HUDEP-2 (cell line): ENCODE results near the gene PSMD10.

Source experiments
- DNase-seq, 76 experiments: peaks; one replicate each; lab custom pipeline; 2025; ENCODE audit not compliant: unreplicated experiment in 76 of 76; lab: John Stamatoyannopoulos, UW

Gene PSMD10

GRCh38 chrX:108081110-108081509 is 10.2 kb downstream of the PSMD10 start:
- DNase-seq = no peak

DNA sequence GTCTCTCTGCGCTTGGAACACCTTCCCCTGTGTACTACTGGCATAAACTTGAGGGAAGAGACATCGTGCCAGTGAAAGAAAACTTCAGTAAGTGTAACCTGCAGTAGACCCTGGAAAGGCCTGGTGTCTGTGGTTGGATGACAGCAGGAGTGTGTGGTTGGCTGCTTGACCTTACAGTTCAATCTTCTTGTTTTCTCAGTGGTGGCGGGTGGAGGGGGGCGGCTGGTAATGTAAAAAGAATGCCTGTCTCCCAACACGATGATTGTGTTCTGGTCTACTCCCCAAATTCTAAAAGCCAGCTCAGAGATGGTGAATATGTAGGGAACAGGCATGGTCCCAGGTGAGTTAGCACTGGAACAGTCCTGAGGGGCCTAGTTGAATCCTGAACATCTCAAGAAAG is 18.6 kb downstream of the PSMD10 start:
- no peak for DNase-seq

GRCh38 chrX:108071578-108071977 is 19.8 kb downstream of the PSMD10 start:
- DNase-seq = no peak

- no peak for DNase-seq
These were observed 20.5 kb downstream of the PSMD10 start for GRCh38 chrX:108070891-108071290.

GRCh38 chrX:108068121-108068520 is 23.2 kb downstream of the PSMD10 start:
- DNase-seq = no peak

GRCh38 chrX:108064613-108065012 is 26.7 kb downstream of the PSMD10 start:
- DNase-seq = no peak

- DNase-seq = no peak
These were observed 27.3 kb downstream of the PSMD10 start for GRCh38 chrX:108064001-108064400.

- no peak for DNase-seq
These were observed 31.5 kb downstream of the PSMD10 start for GRCh38 chrX:108059801-108060200.

- no peak for DNase-seq
These were observed 35.8 kb downstream of the PSMD10 start for GRCh38 chrX:108055546-108055945.

DNA sequence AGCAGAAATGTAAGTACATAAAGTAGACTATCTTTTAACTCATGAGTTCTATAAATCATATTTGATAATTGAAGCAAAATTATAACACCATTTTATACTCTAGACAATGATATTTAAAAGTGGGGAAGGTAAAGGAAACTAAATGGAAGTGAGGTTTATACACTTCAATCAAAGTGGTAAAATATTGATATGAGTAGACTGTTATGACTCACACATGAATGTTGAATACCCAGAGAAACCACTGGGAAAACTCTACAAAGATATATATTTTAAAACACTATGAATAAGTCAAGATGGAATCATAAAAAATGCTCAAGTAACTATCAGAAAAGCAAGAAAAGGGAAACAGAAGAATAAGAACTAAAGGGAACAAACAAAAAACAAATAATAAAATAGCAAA is 38.1 kb downstream of the PSMD10 start:
- no peak for DNase-seq

- no peak for DNase-seq
These were observed 41.7 kb downstream of the PSMD10 start for GRCh38 chrX:108049649-108050048.

DNA sequence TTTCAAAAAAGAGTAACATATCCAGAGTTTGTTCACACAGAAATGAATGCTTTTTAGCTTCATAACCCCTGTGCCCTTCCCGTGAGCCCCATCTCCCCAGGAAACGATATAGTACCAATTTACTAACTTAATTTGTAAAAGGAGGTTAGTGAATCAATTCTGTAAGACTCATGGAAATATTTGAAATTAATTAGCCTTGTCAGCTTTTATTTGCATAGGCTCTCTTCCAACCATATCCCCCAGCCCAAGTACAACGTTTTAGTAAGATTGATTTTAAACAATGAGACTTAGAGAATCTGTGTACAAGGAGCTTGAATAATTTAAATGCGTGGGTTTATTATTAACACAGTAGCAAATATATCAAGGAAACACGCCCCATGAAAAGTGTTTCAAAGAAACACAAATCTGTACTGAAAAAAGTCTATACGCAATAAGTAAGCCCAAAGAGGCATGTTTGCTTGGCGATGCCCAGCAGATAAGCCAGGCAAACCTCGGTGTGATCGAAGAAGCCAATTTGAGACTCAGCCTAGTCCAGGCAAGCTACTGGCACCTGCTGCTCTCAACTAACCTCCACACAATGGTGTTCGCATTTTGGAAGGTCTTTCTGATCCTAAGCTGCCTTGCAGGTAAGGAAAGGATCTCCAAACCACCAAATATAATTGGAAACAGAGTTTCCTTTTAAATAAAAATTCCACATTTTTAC is 46.6 kb downstream of the PSMD10 start, which contains the start of gene VSIG1:
TSS of gene VSIG1 (plus strand) at position 512 of the 703 bp plus-strand sequence. CDS start at position 578, 66 bp downstream.
- DNase-seq = no peak

GRCh38 chrX:108036298-108036973 is 54.9 kb downstream of the PSMD10 start:
- DNase-seq = peak in 2 of 76 experiments; percentile 1

- DNase-seq = no peak
These were observed 56.6 kb downstream of the PSMD10 start for GRCh38 chrX:108034725-108035124.
